HG03521 (cell line): ENCODE data around the gene KCNG4.
"Not testable (repeated sequence)": the region's sequence is repeated elsewhere in the genome, so short reads cannot be mapped to it uniquely, and the experiment has no call there.

ENCODE experiments used
- ATAC-seq: cut with Tn5 transposase; IDR thresholded peaks from one replicate; pipeline ENCODE4 v1.9.1; 2021; ENCODE audit warnings: mild to moderate bottlenecking, moderate library complexity; ENCODE audit not compliant: unreplicated experiment

Gene KCNG4

GRCh38 chr16:84212154-84212553 lies 27.7 kb downstream of the KCNG4 start:
- ATAC-seq: no peak

DNA sequence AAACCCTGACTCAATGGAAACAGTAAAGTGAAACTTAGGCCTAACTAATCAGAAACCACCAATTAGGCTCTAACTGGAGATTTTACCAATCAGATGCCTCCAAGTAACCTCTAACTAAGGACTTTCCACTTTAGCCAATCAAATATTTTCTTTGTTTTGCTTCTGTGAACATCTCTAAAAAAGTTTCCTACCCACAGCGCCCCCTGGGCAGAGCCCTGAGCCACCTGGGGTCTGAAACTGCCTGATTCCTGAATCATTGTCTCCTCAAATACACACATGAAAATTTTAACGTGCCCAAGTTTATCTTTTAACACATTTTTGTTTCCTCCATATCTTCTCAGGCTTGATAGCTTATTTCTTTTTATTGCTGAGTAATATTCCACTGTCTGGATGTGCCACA lies 29.8 kb downstream of the KCNG4 start:
- ATAC-seq: no peak

DNA sequence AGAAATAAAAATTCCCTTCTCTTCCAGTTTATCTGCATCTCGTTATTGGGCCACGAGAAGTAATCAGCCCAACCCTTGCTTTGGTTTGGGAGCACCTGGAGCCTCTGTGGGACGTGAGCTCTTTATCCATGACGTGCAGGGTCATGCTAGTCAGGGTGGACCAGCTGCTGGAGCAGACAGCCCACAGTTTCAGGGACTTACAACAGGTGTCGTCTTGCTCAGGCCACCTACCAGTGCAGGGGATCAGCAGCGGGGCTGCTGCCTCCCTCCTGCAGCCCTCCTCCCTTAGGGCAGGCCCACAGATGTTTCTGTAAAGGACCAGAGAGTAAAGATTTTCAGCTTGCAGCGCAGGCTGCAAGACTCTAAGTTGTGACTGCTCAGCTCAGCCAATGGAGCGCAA lies 31.9 kb downstream of the KCNG4 start:
- no peak for ATAC-seq

DNA sequence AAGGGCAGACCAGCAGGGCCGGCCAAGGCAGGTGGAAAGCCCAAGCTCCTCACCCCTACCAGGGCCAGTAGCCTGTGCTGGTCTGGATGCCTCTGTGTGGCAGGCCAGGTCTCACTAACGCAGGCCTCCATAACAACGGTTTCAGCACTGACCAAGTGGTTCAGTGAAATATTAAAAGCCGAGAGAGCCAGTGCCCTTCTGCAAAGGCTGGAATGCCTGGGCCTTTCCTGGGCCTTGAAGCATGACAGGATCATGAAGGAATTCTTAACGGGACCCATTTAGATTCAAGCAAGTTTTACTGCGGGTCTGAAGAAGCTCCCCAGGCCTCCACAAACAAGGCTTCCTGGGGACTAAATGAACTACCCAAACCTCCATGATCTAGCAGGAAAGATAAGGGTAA lies 32.6 kb downstream of the KCNG4 start:
- ATAC-seq: no peak

DNA sequence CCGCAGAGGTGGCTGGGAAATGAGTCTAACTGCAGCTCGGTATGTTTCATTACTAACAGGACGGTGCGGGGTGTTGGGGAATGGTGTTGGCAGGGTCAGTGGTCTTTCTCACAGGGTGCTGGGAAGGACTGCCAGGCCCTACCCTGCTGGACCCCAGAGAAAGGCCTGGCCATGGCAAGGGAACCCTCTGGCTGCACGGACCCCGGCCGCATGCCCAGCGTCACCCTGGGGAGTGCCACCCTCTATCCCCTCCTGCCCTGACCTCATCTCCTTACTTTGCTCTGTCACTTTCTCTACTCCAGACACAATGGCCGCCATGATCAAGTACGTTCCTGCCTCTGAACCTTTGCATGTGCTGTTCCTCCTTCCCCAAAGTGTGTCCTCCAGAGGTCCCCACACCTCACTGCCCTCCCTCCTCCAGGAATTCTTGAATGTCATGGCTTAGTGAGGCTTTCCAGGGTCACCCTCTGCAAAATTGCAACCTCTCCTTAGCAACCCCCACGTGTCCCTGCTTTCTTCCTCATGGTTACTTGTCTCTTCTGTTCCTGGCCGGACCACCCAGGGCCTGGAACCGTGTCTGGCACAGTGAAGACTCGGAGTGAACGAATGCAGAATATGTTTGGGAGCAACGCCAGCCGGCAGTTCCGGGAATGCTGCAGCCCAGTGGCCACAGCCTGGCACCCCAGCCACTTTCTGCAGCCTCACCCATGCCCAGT lies 33.7 kb downstream of the KCNG4 start:
- ATAC-seq: no peak

- not testable (repeated sequence) for ATAC-seq
These were observed 34.7 kb downstream of the KCNG4 start for GRCh38 chr16:84205123-84205522.

DNA sequence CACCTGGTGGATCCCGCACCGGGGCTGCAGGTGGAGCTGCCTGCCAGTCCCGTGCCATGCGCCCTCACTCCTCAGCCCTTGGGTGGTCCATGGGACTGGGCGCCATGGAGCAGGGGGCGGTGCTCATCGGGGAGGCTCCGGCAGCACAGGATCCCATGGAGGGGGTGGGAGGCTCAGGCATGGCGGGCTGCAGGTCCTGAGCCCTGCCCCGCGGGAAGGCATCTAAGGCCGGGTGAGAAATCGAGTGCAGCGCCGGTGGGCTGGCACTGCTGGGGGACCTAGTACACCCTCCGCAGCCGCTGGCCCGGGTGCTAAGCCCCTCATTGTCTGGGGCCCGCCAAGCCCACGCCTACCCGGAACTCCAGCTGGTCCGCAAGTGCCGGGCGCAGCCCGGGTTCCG lies 35.3 kb downstream of the KCNG4 start:
- ATAC-seq: not testable (repeated sequence)

GRCh38 chr16:84199861-84200260 lies 40.0 kb downstream of the KCNG4 start:
- ATAC-seq: no peak

- ATAC-seq: no peak
These were observed 40.7 kb downstream of the KCNG4 start for GRCh38 chr16:84199097-84199496.

DNA sequence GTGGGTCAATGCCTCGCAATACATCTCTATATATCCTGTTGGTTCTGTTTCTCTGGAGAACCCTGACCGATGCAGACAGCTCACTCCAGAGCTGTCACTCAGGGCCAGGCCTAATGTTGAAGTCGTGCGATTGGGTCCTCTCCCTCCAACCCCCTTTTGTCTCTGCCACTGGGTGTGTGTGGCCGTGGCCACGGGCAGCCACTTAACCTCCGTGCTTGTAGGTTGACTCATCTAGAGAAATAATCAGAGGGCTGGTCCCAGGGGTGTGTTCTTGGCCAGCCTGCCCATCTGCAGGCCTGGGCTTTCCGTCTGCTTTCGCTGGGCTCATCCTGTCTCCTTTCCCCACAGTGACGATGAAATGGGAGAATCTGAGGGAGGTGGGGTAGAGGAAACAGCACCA lies 41.4 kb downstream of the KCNG4 start:
- no peak for ATAC-seq

- ATAC-seq: no peak
These were observed 42.2 kb downstream of the KCNG4 start for GRCh38 chr16:84197466-84198128.

- no peak for ATAC-seq
These were observed 43.0 kb downstream of the KCNG4 start for GRCh38 chr16:84196727-84197394.

- no peak for ATAC-seq
These were observed 43.7 kb downstream of the KCNG4 start for GRCh38 chr16:84196101-84196500.

- no peak for ATAC-seq
These were observed 44.4 kb downstream of the KCNG4 start for GRCh38 chr16:84195201-84196093.

DNA sequence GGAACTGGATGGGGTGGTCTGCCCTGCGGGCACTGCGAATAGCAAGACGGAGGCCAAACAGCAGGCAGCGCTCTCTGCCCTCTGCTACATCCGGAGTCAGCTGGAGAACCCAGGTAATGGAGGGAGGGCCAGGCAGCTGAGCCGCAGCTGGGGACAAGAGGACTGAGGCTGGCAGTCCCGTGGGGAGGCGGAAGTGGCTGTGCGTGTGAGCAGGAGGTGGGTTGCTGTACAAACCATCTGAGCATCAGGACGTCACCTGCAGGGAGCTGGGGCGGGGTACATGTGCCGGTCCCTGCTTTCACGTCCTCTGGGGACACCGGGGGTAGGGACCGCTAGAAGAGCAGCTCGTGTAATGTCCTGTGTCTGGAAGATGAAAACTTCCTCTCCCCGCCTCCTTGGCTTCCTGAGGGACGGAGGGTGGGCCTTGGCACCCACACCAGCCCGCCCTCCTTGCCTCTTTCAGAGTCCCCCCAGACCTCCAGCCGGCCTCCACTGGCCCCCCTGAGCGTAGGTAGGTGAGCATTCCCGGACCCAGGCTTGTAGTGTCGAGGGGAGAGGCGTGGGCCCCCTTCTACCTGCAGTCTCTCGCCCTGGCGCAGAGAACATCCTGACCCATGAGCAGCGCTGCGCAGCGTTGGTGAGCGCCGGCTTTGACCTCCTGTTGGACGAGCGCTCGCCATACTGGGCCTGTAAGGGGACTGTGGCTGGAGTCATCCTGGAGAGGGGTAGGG lies 45.2 kb downstream of the KCNG4 start:
- ATAC-seq: no peak

GRCh38 chr16:84194018-84194417 lies 45.8 kb downstream of the KCNG4 start:
- no peak for ATAC-seq

DNA sequence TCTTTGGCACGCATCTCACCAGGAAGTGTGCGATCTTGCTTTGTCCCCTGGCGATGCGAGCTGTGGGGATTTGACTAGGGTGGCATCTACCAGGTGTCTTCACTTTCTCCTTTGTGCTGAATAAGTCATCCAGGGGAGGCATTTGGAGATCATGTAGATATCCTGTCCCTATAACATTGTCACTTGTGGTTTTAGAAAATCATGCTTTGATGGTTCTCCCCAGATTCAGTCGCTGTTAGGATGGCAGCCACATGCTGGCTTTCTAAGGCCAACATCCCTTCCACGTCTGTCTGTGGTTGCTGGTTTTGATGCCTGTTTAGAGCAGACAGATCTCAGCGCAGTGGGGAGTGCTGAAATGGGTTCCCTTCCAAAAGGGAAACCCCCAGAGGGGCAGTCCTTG lies 46.3 kb downstream of the KCNG4 start:
- no peak for ATAC-seq

DNA sequence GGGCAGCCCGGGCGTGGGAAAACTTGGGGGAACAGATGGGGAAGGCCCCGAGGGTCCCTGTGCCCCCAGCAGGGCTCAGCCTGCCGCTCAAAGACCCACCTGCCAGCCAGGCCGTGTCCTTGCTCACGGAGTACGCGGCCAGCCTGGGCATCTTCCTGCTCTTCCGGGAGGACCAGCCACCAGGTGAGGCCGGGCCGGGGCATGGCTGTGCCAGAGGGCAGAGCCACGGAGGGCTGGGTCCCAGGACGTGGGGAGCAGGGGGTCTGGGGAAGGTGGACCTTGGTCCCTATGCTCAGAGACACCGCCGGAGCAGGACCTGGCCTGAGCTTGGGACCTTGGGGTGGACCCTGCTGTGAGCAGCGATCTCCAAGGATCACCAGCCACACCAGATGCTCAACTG lies 48.3 kb downstream of the KCNG4 start:
- ATAC-seq: no peak

DNA sequence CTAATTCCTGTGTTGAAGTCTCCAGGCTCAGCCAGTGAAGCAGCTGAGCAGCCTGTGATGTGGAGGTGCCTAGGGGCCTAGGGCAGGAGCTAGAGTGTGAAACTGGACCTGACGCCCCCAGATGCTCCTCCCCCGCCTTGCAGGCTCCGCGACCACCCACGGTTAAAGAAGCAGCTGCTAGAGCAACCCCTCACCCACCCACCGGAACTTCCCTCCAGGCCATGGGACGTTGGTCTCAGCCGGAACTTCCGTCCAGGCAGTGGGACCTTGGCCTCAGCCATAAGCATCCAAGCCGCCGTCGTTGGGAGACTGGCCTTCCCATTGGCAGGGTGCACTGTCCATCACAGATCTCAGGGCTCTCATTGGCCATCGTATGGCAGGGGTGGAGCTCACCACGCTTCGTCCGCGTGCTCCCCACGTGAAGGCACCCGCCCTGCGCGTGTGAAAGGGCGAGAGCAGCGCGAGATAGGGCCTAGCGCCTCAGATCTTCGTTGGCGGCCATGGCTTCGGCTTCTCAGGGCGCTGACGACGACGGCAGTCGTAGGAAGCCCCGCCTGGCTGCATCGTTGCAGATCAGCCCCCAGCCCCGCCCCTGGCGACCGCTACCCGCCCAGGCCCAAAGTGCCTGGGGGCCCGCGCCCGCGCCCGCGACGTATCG lies 49.0 kb downstream of the KCNG4 start, which contains the start of gene ADAD2:
Gene ADAD2 (plus strand): TSS at position 427 of the 658 bp plus-strand sequence. CDS start 74 bp downstream, at position 501.
- no peak for ATAC-seq
